Ovary (tissue), 3 donors: ENCODE results near the gene BST1.

ENCODE experiments used
- EP300 ChIP-seq: sonication (generic); formaldehyde crosslinking; IDR thresholded peaks from one replicate; pipeline ENCODE4 v1.6.1; 2017; ENCODE audit warnings: antibody characterized with exemption
- POLR2A ChIP-seq: fragments of 450-650 bp; IDR thresholded peaks from one replicate; pipeline ENCODE4 v1.6.1; 2017; ENCODE audit warnings: antibody characterized with exemption, mild to moderate bottlenecking, moderate library complexity
- TF ChIP-seq, protein P1 (sequence below), 3 donors: fragments of 450-650 bp in 2 of 3; fragments of 200-600 bp in 1 of 3; IDR thresholded peaks; one replicate each; pipeline versions ENCODE4 v1.5.1 to v1.8.0; 2016 to 2022; ENCODE audit warnings: antibody characterized with exemption in 3 of 3, mild to moderate bottlenecking in 1 of 3
- donor health status: DM: no; HTN: no; CAD: no.

DNA sequence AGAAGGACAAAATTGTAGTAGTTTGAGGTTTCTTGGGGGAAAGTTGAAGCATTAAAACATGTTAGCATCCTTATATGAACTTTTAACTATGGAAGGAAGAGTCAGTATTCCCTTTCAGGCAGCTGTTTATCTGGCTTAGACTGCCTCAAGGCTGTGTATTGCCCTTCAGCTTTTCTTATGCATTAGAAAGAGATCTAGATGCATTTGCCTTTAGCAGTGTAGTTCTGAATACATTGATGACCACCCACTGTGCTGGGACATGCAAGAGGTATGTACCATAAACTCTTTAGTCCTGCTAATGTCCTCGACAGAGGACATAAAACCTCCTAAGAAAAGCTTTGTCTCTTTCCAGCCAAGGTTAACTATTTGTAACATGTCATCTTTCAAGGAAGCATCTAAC is 18.4 kb upstream of the BST1 start:
- TF ChIP-seq, protein P1, sequence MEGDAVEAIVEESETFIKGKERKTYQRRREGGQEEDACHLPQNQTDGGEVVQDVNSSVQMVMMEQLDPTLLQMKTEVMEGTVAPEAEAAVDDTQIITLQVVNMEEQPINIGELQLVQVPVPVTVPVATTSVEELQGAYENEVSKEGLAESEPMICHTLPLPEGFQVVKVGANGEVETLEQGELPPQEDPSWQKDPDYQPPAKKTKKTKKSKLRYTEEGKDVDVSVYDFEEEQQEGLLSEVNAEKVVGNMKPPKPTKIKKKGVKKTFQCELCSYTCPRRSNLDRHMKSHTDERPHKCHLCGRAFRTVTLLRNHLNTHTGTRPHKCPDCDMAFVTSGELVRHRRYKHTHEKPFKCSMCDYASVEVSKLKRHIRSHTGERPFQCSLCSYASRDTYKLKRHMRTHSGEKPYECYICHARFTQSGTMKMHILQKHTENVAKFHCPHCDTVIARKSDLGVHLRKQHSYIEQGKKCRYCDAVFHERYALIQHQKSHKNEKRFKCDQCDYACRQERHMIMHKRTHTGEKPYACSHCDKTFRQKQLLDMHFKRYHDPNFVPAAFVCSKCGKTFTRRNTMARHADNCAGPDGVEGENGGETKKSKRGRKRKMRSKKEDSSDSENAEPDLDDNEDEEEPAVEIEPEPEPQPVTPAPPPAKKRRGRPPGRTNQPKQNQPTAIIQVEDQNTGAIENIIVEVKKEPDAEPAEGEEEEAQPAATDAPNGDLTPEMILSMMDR (IDR thresholded peaks at IDR 0.05): no peak
- TF ChIP-seq POLR2A: no peak
- TF ChIP-seq EP300: no peak
